ENCODE measurements around the gene JTB.

DNA sequence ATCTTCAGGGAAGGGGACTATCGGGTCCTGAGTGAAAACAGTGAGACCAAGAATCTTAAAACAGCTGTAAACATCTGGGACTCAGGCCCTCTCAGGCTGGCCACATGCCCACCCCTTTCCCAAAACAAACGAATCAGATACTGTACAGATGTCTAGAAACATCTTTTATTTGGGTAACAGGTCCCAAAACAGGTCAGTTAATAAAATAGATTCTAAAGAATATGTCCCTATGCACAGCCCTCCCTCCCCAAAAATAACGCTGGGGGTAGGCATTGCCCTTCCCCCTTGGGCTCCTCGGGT is 18.6 kb downstream of the JTB start:
- TF ChIP-seq, protein P1, sequence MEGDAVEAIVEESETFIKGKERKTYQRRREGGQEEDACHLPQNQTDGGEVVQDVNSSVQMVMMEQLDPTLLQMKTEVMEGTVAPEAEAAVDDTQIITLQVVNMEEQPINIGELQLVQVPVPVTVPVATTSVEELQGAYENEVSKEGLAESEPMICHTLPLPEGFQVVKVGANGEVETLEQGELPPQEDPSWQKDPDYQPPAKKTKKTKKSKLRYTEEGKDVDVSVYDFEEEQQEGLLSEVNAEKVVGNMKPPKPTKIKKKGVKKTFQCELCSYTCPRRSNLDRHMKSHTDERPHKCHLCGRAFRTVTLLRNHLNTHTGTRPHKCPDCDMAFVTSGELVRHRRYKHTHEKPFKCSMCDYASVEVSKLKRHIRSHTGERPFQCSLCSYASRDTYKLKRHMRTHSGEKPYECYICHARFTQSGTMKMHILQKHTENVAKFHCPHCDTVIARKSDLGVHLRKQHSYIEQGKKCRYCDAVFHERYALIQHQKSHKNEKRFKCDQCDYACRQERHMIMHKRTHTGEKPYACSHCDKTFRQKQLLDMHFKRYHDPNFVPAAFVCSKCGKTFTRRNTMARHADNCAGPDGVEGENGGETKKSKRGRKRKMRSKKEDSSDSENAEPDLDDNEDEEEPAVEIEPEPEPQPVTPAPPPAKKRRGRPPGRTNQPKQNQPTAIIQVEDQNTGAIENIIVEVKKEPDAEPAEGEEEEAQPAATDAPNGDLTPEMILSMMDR (IDR thresholded peaks at IDR 0.05) = no peak
- no peak for TF ChIP-seq POLR2A (IDR thresholded peaks at IDR 0.05)
